TTC549 (cell line): ENCODE results near the gene P4HTM.
"Not testable (repeated sequence)": the region's sequence is repeated elsewhere in the genome, so short reads cannot be mapped to it uniquely, and the experiment has no call there.

Experiments
- FAIRE-seq: peaks from 2 replicates; lab custom pipeline; 2012; peaks lifted over from hg19 to GRCh38; lab: Jason Lieb, UNC

Gene P4HTM

GRCh38 chr3:48984663-48985062 lies 5.4 kb upstream of the P4HTM start:
- no peak for FAIRE-seq

DNA sequence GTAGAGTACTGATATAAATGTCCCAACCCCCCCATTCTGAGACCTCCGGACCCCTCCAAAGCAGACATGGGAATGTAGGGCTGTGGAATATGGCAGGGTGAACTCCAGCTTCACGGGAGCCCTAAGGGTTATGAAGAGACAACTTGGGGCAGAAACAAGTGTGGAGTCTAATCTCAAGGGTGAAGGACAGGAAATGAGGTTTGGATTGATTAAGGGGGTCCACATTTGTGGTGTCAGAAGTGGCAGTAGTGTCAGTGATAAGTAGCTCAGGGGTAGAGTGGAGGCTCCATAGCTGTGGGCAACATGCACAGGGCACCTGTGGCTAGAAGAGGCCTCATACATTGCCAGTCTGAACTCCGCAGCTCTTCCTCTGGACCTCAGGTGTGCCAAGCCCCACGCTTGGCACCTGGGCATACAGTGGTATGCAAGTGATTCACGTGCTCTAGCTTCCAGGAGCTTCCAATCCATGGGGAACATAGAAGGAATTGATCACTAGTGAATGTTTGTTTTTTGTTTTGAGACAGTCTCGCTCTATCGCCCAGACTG lies 4.1 kb upstream of the P4HTM start:
- no peak for FAIRE-seq

DNA sequence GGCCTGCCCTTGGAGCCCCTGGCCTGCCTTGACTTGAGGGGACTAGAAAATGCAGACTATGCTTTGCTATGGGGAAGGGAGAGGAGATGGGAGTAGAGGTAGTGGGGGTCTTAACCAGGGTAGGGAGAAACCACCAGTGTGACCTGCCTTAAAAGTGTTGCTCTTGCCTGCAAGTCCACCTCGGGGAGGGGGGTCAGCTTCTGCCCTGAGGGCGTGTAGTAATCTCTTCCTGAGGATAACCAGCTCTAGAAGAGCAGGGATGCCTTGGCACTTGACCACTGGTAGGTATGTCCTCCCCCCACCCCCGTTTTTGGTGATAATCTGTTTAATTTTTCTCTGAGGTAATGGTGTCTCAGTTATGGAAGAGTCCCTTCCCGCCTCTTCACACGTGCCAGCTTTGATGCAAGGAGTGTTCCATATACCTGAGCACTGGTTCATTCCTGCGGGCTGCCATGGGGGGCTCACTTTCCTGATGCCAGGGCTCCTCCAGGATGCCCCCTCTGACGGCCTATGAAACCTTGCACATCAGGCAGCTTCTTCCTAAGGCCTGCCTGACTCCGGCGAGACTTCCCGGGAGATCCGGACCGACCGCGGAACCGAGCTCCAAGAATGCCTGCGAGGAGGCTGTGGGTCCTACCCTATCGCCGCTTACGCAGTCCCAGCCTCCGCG lies 780 bp upstream of the P4HTM start:
- FAIRE-seq: no peak

- FAIRE-seq: no peak
These were observed 812 bp downstream of the P4HTM start for GRCh38 chr3:48990636-48991469.

- no peak for FAIRE-seq
These were observed 2.0 kb downstream of the P4HTM start for GRCh38 chr3:48991851-48992545.

GRCh38 chr3:48993834-48994233 lies 3.8 kb downstream of the P4HTM start:
- no peak for FAIRE-seq

GRCh38 chr3:48996640-48997039 lies 6.6 kb downstream of the P4HTM start:
- no peak for FAIRE-seq

DNA sequence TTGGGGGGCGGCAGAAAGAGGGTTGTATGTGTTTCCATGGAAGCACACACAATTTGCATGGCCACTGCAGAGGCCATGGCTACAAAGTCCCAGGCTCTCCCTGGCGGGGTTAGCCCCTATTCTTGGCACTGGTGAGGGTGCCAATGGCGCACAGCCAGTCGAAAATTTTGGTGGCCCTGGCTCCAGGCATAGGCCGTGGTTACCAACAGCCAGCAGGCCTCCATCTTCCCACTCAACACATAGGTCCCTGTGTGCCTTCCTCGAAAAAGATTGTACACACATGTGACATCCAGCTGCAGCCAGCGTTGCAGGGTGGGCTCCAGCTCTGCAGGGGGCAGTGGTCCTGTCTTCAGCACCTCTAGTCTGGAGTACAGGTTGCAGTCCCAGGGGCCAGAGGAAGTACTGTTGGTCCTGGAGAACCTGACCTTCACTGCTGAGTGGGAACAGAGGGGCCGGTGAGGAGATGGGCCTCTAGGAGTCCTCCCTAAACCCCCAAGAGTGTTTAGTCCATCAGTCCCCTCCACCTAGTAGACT lies 7.1 kb downstream of the P4HTM start:
- FAIRE-seq: no peak

DNA sequence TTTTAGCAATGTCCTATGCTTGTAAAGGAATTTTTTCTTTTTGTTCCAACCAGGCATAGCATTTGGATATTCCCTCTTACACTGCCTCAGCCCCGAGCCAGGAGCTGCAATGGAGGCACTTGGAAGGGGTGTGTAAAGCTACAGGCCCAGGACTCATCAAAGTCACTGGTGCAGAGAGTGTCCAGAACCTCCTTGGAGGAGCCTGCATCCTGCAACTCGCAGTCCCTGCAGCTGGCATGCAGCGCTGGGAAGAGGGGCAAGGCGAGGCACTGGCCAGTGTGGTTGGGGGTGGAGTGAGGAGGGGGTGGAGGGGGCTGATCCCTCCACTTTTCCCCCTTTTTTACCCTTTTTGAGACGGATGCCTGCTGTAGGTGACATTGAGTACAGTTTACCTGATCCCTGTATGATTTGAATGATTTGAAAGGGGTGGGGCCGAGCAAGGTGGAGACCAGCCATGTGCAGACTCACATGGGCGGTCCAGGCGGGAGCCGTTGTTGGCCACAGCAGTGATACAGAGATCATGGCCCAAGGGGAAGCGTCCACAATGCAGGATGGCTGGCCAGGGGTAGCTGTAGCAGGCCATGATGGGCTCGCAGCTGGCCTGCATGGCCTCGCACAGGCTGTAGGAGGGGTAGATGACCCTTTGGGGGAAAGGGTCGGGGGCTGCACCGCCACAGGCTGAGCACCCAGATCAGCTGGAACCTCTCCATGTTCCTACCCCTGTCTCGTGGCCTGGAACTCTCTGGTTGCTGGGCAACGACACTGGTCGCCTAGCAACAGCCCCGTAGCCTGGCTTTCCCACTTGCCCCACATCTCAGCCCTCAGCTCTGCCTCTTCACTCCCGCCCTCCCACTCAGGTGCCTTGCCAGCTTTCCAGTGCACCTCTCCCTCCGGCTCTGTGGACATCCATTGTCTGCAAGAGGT lies 7.9 kb downstream of the P4HTM start:
- no peak for FAIRE-seq

DNA sequence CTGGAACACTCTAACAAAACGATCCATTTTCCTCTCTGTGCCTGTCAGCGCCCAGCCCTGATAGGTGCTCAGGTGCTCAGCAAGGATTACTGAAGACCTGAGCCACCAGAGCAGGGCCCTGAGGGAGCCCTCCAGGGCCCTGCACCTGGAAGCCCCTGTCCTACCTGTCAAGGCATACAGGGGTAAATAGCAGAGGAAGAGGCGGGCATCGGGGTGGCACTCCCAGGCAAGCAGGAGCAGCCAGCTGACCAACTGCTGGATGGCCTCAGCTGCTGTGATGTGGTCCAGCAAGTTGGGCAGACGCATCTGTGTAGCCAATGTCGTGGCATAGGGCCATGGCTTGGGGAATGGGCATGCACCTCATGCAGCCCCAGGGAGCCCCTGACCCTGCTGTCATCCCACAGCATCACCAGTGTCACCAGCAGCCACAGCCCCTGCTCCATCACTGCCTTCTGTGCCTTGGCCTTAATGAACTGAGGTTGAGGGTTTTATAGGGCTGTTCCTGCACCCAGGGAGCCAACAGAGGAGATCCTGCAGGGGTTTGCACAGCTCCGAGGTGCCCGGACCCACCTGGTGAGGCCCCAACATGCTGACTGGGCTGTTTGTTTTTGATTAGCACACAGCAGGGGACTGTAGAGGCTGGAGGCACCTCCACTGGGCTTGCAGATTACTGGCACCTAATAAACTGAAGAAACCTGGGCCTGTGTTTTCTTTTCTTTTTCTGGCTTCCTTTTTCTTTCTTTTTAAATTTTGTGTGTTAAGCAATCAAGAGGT lies 9.2 kb downstream of the P4HTM start:
- no peak for FAIRE-seq

- no peak for FAIRE-seq
These were observed 11.1 kb downstream of the P4HTM start for GRCh38 chr3:49001155-49001554.

DNA sequence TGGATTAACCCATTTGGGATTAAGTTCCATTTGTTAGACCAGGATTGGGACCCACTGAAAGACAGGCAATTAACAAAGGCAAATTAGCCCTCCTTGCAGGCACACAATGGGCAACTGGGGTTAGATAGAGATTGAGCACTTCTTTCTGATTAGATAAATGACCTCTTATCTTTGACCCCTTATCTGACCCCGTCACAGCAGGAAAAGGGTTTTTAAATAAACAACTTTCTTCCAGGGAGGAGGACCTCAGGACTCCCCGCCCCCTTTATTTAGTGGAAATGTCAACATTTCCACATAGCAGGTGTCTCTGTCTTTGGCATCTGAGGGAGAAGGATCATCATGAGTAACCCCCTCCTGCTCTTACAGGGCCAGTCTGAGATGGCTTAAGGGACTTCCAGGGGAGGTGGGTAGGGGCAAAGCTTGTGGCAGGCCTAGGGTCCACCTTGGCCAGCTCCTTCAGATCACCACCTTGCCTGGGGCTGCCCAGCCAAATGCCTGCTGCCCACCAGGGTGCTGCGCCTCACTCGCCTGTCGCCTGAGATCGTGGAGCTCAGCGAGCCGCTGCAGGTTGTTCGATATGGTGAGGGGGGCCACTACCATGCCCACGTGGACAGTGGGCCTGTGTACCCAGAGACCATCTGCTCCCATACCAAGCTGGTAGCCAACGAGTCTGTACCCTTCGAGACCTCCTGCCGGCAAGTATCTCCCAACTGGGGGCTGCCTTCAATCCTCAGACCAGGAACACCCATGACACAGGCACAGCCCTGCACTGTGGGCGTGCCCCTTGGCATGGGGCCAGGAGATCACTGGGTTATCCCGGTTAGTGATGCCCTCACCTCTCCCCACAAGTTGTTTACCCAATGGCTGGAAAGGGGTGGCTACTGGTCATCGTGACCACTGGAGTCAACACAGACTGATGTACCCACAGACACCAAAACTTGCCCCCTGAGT lies 14.6 kb downstream of the P4HTM start:
- no peak for FAIRE-seq

- FAIRE-seq: no peak
These were observed 15.3 kb downstream of the P4HTM start for GRCh38 chr3:49005303-49005680.

DNA sequence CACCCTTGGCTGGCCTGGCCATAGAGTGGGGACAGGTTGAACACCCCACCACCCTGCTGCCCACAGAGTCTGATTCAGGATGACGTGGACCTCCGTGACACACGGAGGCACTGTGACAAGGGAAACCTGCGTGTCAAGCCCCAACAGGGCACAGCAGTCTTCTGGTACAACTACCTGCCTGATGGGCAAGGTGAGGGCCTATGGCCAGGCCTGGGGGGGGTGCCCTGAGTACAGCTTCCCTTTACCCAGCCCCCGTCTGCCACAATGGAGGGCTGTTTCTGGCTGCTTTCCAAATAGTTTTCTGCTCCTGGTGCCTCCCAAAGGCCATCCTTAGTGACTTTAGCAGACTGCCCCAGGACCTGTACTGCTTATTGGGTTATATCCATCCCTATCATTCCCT lies 16.0 kb downstream of the P4HTM start:
- FAIRE-seq: no peak

DNA sequence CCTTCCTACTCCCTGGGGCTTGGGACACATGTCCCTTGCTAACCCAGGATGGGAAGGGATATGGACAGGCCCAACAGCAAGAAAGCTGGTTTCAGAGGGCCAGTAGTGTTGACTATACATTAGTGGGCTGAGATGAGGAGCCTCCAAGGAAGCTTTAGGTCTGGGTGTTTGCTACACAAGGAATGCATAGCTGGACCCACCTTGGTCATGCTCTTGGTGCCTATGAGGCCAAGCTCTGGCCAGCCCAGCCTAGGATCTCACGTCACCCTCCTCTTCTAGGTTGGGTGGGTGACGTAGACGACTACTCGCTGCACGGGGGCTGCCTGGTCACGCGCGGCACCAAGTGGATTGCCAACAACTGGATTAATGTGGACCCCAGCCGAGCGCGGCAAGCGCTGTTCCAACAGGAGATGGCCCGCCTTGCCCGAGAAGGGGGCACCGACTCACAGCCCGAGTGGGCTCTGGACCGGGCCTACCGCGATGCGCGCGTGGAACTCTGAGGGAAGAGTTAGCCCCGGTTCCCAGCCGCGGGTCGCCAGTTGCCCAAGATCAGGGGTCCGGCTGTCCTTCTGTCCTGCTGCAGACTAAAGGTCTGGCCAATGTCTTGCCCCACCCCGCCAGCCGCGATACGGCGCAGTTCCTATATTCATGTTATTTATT lies 16.5 kb downstream of the P4HTM start:
- no peak for FAIRE-seq

- FAIRE-seq: no peak
These were observed 17.2 kb downstream of the P4HTM start, which contains the start of gene WDR6 for GRCh38 chr3:49007068-49007770. WDR6 (plus strand) TSS chr3:49007391; CDS start chr3:49007432, 41 bp downstream.

GRCh38 chr3:49007771-49008528 lies 17.9 kb downstream of the P4HTM start:
- FAIRE-seq: no peak

GRCh38 chr3:49008627-49009026 lies 18.6 kb downstream of the P4HTM start:
- FAIRE-seq: not testable (repeated sequence)
